Stimulated activated CD4-positive, alpha-beta T cell treated with anti-CD3 and anti-CD28 coated beads, TNF-alpha, amount 100 ng/mL, for 48 hours (primary cell): ENCODE results near the gene DSCAM.
"Not testable (repeated sequence)": the region's sequence is repeated elsewhere in the genome, so short reads cannot be mapped to it uniquely, and the experiment has no call there.

ENCODE experiments used
- DNase-seq, 3 donors: peaks; one replicate each; pipeline ENCODE4 v3.0.0-alpha.2; 2020; ENCODE audit warnings: low read depth in 3 of 3

Gene DSCAM

GRCh38 chr21:40453183-40453582 lies 393.8 kb downstream of the DSCAM start:
- DNase-seq = no peak

- no peak for DNase-seq
Observed at GRCh38 chr21:40452548-40452947, 394.4 kb downstream of the DSCAM start.

DNA sequence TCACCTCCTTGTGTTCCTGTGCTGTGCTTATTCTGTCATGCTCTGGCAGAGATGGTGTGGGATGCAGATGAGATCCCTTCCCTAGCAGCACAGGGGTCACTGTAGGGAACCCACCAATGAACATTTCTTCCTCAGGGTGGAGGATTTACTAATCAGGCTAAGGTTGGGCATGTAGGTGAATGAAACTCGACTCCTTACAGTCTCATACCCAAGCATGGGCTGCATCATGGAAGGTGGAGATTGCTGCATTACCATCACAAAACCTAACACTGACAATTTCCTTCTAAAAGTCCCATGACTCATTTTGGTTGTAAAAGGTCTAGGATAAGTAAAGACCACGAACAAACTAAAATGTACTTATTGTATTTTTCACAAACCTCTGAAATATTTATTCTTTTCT lies 399.9 kb downstream of the DSCAM start:
- no peak for DNase-seq

DNA sequence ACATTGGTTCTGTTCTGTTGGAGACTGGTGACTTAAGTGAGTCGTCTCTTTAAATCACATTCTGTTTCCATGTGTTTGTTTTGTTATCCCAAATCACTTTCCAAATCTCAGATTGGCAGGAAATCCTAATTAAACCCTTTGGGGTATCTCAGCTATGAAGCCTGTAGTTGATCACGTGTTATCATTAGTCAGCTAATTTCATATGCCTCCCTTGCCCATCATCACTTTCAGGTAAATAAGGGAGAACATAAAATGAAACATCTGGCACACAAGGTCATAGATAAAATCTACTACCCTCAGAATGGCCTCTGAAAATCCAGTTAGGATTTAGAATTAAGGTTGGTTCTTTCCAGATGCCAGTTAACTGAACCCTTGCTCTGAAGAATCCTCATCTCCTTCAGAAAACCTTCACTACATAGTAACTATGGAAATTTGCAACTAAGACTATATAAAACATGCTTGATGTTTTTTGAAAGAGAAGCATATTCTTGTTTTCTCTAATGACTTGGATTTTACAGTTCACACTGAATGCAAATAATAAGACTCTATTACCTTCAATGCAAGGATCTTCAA lies 401.5 kb downstream of the DSCAM start:
- no peak for DNase-seq

- not testable (repeated sequence) for DNase-seq
Observed at GRCh38 chr21:40439581-40439980, 407.4 kb downstream of the DSCAM start.

DNA sequence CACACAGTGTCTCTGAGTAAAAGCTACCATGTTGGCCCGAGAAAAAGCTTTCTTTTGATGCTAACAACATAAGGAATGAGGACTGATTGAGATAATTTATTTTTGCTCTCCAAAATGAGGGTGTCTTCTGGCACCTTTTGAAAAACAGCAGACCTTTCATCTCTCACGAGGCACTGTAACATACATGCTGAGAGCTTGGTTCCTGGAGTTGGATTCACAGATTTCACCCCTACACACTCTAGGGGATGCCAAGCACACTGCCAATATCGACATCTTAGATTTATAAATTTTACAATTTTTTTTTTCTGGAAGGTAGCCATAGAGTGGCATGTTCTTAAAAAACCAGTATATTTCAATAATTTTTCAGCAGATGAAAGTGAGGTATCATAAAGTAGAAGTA lies 408.3 kb downstream of the DSCAM start:
- no peak for DNase-seq

DNA sequence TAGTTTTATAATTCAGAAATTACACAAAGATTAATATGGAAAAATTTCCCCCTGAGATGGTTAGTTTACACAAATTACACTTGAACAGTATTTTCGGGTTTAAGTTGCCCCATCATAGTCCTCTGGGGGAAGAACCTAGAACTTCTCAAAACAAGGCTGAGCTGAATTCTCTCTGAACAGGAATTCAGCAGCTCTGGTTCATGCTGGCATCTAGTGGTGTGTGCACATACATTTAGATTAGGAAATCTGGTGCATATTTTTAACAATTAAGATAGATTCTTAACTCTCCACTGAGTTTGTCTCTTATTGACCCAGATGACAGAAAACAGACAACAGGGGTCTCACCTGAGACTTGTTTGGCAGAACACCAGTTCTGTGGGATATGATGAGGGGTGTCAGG lies 410.7 kb downstream of the DSCAM start:
- no peak for DNase-seq

DNA sequence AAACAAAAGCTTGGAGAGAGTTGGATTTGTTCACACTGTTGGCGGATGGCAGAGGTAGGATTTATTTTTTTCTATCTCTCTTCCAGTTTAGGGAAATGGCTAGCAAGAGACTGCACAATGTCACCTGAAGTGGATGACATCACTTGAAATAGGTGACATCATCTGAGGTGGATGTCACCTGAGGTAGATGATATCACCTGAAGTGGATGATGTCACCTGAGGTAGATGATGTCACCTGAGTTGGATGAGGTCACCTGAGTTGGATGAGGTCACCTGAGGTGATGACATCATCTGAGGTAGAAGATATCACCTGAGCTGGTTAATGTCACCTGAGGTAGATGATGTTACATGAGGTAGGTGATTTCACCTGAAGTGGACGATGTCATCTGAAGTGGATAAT lies 413.4 kb downstream of the DSCAM start:
- no peak for DNase-seq

GRCh38 chr21:40425981-40426380 lies 421.0 kb downstream of the DSCAM start:
- no peak for DNase-seq

- no peak for DNase-seq
Observed at GRCh38 chr21:40422896-40423635, 423.9 kb downstream of the DSCAM start.

DNA sequence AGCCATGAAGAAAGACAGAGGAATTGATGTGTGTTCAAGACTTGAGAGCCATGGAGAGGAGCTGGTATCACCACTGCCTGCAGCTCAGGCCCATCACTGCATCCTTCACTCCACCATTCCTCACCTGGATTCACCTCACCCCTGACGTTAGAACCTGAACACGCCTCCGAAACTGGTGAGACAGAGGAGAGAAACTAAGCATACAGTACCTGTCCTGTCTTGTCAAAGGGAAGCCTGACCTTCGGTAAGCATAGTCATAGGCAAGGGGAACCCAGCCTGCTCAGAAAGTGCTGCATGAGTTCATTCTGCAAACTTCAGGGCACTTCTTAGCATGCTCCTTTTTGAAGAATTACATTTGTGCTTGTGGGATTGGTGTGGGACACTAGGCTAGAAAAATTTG lies 425.8 kb downstream of the DSCAM start:
- DNase-seq = no peak

- DNase-seq = no peak
Observed at GRCh38 chr21:40416572-40416971, 430.4 kb downstream of the DSCAM start.

DNA sequence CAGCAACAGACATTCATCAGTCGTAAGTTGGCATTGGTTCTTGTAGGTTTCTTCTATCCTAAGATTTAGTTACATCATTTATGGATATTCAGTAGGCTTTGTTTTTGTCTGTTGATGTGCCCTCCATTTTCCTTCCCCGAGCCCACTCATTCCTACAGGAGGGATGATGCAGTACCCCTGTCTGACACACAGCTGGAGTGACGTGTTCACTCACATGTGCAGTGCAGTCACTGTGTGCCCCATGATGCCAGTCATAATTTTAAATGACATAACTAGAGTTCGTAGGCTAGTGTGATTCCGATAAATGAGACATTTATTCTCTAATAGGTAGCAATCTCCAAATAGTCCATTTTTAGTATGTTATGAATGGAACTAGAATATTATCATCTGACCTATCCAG lies 438.4 kb downstream of the DSCAM start:
- DNase-seq = no peak

DNA sequence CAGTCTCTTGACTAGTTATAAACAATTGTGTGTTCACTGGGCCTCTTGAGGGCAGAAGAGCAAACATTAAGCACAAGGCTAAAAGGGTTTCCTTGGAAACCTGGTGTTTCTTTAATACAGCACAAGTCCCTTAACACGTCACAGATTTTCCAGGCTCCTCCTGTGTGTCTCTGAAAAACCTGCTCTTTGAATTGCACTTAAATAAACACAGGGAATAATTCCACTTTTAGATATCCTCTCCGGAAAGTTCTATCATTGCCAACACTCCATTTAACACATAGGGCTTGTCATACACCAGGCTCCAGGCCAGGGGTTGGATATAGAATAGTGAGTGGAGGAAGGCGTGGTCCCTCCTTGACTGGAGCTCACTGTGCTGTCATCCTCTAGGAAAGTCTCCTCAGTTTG lies 442.6 kb downstream of the DSCAM start:
- no peak for DNase-seq

DNA sequence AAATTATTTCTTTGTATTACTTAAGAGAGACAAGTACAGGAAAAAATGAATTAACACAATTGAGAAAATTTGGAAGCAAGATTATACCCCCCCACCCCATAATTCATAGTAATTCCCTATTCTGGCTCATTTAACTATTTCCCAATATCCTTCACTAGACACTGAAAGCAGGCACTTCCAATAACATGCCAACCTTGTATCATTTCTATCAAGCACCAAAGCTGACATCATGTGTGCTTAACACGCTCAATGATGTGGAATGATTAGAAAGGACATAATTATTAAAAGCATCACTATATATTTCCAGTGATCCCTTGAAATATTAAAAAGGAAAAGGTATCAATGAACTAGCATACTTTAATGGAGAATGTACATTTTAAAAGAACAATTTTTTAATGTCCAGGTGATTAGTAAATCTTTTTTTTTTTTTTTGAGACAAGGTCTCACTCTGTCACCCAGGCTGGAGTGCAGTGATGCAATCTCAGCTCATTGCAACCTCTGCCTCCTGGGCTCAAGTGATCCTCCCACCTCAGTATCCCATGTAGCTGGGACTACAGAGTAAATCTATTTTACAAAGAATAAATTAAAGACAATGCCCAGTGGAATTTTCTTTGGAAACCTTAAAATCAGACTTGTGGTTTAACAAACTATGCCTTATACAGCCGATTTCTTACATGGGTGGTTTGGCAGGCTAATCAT lies 443.9 kb downstream of the DSCAM start:
- DNase-seq = no peak

GRCh38 chr21:40395732-40396131 lies 451.2 kb downstream of the DSCAM start:
- no peak for DNase-seq

DNA sequence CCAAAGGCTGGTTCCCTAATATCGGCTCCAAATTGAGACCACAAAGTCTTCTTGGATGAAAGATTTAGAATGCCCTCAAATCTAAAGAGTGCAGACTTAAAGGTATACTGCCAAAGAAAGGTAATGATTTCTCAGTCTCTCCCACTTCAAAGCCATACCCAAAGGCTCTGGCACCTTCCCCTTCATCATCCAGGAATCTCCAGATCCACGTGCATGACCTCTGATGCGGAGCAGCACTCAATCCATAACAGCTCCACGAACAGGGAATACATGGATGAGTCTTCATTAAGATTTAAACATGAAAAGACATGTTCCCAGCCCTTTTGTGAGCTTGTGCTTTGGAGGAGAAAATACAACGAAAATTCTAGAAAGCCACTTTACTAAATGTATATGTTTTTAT lies 453.9 kb downstream of the DSCAM start:
- DNase-seq = no peak

DNA sequence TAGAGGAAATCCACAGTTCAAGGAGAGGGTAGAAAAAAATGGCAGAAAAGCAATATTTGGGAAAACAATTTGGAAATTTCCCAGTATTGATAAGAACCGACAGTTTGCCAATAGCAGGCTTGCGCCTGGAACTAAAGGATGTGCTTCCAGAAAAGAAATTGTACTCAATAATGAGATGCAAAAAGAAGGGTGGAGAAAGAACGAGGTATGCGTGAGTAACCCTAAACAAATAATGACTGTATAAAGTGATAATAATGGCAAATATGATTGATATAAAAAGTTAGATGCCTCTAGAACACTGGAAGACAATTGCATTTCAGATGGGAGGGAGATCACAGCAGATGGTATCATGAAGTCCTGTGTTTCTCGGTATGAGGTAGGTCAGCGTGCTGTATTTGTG lies 458.9 kb downstream of the DSCAM start:
- DNase-seq = no peak

DNA sequence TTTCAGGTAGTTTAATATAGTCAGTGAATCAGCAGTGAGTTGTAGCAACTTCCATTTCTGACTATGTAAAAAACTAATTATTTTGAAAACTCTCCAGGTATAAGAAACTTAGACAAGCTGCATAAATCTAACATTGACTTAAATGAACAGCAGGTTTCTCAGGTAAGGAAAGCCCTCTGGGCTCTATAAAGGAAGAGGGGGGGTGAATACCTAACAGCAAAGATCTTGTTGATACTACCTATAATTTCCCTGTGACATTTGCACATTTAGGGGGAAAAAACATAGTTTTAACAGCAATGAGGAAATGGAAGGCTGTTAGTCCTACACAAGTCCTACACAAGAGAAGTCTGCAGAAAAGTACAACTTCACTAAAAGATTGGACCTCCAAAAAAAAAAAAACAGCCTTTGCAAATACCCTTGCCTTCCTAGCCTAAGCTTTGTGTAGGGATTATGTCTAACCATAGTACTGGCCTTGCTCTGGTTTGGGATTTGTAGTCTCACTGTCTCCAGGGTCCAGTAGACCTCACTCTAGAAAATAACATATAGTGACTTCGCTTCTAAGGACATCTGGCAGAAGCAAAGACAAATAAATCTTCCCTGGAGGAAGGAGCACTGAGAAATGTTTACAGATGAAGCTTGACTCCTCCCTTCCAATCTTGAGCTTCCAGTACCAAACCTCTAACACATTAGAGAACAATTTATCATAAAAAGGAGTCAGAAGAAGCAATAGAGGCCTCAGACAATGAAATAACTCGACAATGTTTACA lies 459.8 kb downstream of the DSCAM start:
- DNase-seq = no peak

DNA sequence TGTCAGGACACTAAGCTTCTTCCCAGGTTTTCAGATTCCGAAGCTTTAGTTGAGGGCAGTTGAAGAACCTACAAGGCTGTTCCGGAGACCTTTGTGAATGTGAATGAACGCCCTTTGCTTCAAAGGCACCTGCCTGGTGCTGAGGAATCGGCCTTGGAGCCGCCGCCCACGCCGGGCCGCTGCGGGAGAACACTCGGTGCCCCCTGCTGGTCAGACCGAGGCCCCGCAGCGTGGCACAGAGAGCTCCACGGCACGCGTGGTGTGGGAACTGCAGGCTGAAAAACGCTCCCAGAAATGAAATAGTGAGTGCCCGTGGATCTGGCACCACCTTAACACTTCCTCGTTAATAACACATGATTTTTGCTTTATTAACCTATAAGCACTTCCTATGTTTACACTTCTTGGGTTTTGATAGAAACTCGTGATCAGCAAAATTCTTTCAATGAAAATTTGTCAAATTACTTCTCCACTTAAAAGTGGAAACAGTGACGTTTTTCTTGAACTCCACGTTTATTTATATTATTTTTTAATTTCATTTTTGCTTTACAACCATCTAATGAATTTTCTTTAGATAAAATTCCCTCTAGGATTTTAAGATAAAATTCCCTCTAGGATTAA lies 460.6 kb downstream of the DSCAM start:
- peak; percentile 1 to 24 (median 21) for DNase-seq

DNA sequence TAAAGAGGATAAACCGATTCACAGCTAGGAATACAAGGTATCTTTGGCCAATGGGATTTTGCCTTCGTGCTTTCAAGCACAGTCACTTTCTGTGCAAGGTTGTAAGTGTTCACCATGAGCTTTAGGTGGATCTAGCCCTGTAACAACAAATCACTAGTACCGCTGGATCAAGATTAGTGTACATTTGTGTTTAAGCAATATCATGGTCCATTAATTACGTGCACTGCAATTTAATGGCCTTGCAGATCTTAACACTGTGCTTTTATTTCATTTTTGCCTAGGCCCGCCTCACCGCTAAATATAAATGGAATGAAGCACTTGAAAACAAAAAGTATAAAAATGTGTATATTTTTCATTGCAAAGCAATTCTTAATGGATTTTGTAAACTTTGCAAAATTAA lies 461.1 kb downstream of the DSCAM start:
- no peak for DNase-seq

GRCh38 chr21:40383951-40384350 lies 463.0 kb downstream of the DSCAM start:
- DNase-seq = no peak
